COLO668 (cell line): Measurements from ENCODE around the gene KRTAP5-8.
"Not testable (repeated sequence)": the region's sequence is repeated elsewhere in the genome, so short reads cannot be mapped to it uniquely, and the experiment has no call there.

Experiments used
- DNase-seq: peaks from one replicate; lab custom pipeline; 2025; ENCODE audit not compliant: unreplicated experiment; lab: John Stamatoyannopoulos, UW

Gene KRTAP5-8

DNA sequence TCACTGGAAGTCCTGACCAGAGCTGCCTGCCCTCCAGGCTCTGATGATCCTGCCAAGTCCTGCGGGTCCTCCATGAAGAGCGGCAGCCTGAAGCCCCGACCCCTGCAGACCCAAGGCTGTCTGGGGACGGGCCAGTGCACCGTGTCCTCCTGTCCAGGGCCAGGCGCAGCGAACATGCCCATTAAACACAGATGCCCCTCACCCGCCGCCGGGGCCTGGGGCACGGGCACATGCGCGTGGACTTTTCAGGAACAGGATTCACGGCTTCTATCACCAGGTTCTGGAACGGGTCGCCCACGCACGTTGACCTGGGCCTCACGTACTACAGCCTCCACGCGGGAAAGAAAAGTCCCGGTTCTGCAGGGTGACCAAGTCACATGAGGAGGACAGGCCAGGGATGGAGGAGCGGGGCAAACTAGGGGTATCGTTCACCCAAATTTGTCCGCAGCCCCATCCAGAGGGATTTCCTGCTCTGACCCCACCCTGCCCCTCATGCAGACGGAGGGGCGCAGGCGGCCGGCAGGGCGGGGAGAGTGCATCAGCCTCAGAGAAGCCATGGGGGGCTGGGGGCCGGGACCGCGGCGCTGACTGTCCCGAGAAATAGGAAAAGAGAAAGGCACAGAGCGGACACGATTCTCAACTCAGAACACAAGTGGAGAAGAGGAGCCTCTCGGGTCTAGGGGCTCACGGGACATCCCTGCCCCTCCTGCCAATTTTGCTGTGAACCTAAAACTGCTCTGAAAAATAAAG, 33.5 kb downstream of the KRTAP5-8 start:
- DNase-seq = not testable (repeated sequence)

DNA sequence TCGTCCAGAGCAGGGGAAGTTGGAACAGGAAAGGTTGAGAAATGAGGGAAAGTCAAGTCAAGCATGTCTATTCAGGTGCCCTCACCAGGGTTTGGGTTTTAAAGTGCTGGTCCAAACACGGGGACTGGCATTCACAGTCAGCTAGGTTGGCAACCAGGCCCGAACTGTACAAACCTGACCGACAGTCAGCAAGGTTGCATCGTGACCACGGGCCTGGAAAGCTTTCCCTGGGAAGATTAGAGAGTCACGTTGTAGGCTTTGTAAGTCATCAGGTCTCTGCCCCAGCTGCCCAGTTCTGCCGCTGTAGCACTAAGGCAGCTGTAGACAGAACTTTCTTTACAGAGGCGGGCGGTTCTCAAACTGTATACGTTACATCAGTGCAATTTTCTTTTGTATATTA, 35.0 kb downstream of the KRTAP5-8 start:
- DNase-seq = no peak

DNA sequence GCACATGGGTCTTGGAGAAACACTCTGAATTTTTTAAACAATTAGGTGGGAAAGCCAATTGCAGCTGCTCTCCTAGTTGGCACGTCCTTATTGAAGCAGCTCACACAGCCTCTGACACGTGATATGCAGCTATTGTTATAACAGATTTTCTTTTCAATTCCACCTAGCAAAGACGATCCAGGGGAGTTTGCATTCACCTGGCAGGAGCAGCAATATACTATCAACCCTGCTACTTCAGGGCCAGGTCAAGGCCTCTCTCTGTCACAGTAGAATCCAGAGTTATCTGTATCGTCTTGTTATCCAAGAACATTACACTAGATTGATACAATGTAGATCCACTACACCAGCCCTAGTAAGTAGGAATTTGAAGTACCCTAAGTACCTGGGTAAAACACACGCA, 36.6 kb downstream of the KRTAP5-8 start:
- no peak for DNase-seq

DNA sequence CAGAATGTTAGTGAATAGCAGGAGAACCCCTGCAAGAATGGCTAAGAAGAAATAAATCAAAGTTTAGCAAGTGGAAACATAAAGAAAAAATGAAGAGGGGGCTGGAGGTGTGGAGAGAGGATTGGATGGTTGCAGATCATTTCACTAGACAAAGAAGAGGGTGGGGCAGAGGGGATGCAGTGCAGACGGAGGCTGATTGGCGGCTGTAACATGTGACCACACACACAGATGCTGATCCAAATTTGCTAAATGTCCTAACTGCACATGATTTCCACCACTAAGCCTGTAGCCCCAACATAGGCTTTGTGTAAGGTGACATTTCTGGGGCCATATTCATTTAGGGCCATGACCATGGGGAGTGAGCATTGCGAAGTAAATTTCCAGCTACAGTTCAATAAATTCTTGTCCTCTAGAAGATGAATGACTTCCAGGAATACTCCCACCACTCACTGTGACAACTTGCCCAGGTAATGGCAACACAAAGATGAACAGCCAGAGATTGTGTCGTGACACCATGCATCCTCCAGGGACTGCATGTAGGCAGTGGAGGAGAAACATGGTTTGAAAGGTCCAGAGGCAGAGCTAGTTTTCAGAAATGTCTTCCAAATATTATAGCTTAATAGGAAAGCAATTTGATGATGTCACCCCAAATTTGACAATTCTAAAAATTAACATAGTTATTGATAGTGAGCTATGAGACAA, 38.0 kb downstream of the KRTAP5-8 start:
- no peak for DNase-seq

DNA sequence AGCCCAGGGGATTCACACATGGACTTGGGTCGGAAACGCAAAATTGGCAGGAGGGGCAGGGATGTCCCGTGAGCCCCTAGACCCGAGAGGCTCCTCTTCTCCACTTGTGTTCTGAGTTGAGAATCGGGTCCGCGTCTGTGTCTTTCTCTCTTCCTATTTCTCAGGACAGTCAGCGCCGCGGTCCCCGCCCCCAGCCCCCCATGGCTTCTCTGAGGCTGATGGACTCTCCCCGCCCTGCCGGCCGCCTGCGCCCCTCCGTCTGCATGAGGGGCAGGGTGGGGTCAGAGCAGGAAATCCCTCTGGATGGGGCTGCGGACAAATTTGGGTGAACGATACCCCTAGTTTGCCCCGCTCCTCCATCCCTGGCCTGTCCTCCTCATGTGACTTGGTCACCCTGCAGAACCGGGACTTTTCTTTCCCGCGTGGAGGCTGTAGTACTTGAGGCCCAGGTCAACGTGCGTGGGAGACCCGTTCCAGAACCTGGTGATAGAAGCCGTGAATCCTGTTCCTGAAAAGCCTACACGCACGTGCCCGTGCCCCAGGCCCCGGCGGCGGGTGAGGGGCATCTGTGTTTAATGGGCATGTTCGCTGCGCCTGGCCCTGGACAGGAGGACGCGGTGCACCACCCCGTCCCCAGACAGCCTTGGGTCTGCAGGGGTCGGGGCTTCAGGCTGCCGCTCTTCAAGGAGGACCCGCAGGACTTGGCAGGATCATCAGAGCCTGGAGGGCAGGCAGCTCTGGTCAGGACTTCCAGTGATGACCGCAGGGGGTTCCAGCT, 39.1 kb downstream of the KRTAP5-8 start:
- DNase-seq = not testable (repeated sequence)

DNA sequence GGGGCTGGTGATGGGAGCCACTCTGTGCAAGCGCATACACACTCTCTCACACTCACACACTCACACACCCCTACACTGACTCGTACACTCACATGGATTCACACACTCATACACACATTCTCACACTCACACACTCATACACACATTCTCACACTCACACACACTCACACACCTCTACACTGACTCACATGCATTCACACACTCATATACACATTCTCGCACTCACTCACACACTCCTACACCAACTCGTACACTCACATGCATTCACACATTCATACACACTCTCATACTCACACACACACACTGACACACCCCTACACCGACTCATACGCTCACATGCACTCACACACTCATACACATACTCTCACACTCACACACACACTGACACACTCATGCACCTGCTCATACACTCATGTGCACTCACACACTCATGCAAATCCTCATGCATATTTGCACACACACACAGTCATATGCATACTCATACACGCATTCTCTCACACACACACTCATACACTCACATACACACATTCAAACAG, 39.7 kb downstream of the KRTAP5-8 start:
- DNase-seq = no peak

DNA sequence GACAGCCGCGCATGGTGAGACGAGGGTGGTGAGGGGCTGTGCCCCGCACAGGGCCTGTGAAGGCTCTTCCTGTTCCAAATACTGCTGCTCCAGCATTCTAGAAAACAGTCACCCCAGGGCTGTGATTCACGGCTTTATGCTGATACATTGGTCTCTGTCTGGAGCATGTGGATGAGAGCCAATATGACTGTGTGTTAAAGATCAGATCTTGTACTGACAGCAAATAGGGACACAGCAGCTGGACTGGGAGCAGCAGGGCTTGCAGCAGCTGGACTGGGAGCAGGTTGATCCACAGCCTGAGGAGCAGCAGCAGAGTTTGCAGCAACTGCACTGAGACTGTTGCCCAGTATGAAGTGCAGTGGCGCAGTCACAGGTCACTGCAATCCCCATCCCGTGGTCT, 41.7 kb downstream of the KRTAP5-8 start:
- DNase-seq = not testable (repeated sequence)

DNA sequence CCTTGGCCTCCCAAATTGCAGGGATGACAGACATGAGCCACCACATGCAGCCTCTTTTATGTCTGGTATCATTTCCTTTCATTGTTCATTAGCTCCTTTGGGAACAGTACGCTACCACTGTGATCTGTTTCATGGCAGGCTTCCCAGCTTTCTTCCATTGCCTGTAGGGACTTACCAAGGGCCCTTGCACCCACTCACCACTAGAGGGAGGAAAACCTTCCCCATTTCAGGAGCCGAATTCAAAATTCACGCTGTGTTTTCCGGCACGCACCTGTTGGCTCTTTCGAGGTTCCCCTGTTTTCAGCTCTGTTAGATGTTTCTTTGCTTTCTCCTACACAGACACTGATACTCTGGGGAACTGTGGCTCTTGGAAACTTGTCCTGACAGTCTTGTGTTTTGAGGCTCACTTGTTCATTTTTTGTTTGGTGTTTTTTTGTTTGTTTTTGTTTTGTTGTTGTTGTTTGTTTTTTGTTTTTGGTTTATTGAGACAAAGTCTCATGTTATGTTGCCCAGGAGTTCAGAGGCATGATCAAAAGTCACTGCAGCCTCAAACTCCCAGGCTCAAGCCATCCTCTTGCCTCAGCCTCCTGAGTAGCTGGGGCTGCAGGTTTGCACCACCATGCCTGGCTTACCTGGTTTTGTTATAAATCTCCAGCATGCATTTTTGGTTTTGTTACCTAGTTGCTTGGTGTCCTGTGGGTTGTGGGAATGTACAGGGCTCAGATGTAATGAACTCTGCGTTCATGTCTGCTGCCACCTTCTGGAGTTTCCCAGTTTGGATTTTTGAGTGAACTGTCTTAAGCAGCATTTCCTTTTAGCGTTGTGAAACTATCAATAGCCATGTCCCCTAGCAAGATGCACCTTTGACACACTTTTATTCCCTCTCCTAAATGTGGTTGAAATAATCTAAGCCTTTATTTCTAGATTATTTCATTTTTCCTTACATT, 42.5 kb downstream of the KRTAP5-8 start:
- DNase-seq = peak; percentile 18

DNA sequence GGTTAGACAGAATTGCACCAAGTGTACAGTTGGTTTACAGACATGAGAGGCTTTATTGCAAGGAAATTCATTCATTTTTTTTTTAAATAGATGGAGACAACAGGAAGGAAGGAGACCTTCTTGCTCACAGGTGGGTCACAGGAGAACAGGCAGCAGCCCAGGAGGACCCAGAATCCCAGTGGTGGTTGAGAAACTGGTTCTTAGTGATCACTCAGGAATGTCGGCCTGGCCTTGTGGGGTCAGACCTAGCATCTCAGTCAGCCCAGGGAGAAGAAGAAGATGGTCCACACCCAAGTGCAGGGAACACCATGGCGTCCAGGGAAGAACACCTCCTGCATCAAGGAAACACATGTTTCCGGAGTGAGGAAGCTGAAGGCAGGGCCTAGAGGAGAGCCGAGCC, 44.0 kb downstream of the KRTAP5-8 start:
- no peak for DNase-seq

DNA sequence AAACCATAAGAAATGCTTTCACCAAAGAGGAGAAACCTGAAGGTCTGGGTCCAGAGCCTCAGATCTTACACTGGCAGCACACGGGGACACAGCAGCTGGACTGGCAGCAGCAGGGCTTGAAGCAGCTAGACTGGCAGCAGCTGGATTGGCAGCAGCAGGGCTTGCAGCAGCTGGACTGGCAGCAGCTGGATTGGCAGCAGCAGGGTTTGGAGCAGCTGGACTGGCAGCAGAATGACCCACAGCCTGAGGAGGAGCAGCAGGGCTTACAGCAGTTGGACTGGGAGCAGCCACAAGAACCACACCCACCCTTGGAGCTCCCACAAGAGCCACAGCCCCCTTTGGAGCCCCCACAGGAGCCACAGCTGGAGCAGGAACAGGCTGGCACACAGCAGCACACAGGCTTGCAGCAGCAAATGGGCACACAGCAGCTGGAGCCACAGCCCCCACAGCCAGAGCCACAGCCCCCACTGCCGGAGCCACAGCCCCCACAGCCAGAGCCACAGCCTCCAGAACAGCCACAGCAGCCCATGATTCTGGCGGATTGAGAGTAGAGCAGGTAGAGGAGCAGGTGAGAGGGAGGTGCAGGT, 44.6 kb downstream of the KRTAP5-8 start, which contains the start of gene KRTAP5-11:
Gene KRTAP5-11 (minus strand): TSS at position 567 of the 587 bp plus-strand sequence. CDS start 38 bp downstream, at position 529.
- no peak for DNase-seq

DNA sequence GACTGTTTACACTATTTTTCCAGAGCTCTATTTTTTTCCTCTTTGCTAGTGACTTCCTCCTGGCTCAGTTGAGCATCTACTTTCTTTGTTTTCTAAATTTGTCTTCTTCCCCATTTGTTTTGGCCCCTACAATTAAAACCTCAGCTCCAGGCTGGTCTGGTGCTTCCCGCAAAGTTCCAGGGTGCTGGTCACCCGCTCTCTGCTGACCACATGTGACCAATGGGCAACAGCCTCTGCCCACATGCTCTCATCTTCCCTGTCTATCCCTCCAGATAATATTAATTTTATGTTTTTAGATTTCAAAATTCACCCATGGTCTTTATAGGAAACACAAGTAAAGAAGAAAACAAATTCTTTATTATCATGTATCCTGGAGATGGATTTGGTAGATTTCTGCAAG, 45.1 kb downstream of the KRTAP5-8 start:
- DNase-seq = not testable (repeated sequence)

DNA sequence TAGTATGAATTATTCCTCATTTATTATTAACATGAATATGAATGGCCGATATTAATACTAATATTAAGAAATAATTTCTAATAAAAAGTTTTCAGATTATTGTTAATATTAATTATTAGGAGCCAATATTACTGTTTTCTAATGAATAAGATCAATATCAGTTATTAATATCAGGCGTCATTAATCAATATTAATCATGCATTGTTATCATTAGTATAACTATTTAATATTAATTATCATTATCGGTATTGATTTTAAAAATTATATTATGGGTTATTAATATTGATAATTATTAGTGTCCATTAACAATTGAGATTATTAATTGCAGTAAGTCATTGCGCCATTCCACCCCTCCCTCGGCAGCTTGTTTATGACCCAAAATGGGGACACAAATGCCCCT, 47.8 kb downstream of the KRTAP5-8 start:
- not testable (repeated sequence) for DNase-seq

DNA sequence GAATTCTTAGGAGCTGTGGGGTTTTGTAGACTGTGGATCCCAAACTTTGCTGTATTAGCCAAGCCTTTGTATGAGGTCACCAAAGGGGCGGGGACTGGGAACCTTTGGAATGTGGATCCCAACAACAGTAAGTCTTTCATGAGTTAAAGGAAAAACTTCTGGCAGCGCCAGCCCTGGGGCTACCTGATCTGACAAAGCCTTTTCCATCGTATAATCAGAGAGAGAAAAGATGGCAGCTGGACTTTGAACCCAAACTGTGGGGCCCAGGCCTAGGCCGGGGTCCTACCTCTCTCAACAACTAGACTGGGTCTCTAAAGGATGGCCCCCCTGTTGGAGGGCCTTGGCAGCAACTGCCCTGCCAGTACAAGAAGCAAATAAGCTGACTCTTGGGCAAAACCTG, 50.5 kb downstream of the KRTAP5-8 start:
- DNase-seq = not testable (repeated sequence)
